Upper lobe of left lung (tissue), 6 donors: ENCODE data around the gene SEC24C. TPM values are rescaled to one million over a fixed set of nuclear protein-coding genes. Genes with fewer than 3 reads are reported as not detected.

Source experiments
- ATAC-seq, 2 donors: fragments of 200-7000 bp; cut with Tn5 transposase; one replicate each; pipeline ENCODE4 v1.9.1; 2022; ENCODE audit warnings: mild to moderate bottlenecking in 2 of 2, moderate library complexity in 2 of 2; ENCODE audit not compliant: low FRiP score in 2 of 2
- DNase-seq, 2 donors: peaks; one replicate each; pipeline ENCODE4 v3.0.0-alpha.2; 2019 to 2020
- H3K27ac ChIP-seq, 4 donors: fragments of 200-600 bp; sonication (generic); one replicate each; pipeline ENCODE4 v1.5.1; 2016 to 2019
- H3K27me3 ChIP-seq, 4 donors: fragments of 200-600 bp; sonication (generic); one replicate each; pipeline ENCODE4 v1.5.1; 2017 to 2019
- H3K36me3 ChIP-seq, 4 donors: fragments of 200-600 bp; sonication (generic); one replicate each; pipeline ENCODE4 v1.5.1; 2016 to 2019
- H3K4me1 ChIP-seq, 4 donors: fragments of 200-600 bp; sonication (generic); one replicate each; pipeline ENCODE4 v1.5.1; 2018 to 2019
- H3K4me3 ChIP-seq, 4 donors: fragments of 200-600 bp; sonication (generic); one replicate each; pipeline ENCODE4 v1.5.1; 2017 to 2019; ENCODE audit warnings: mild to moderate bottlenecking in 2 of 4, moderate library complexity in 1 of 4
- H3K9me3 ChIP-seq, 4 donors: fragments of 200-600 bp; sonication (generic); one replicate each; pipeline ENCODE4 v1.5.1; 2018 to 2019
- CTCF ChIP-seq, 6 experiments: fragments of 450-650 bp in 4 of 6; fragments of 200-600 bp in 2 of 6; sonication (generic) in 2 of 6; IDR thresholded peaks; one replicate each; pipeline ENCODE4 v1.5.1; 2016 to 2019; ENCODE audit warnings: antibody characterized with exemption in 6 of 6
- EP300 ChIP-seq, 4 donors: sonication (generic); formaldehyde crosslinking; IDR thresholded peaks; one replicate each; pipeline ENCODE4 v1.5.1; 2017; ENCODE audit warnings: antibody characterized with exemption in 4 of 4, control low read depth in 2 of 4
- POLR2A ChIP-seq, 4 donors: fragments of 450-650 bp; IDR thresholded peaks; one replicate each; pipeline ENCODE4 v1.5.1; 2016 to 2017; ENCODE audit warnings: antibody characterized with exemption in 4 of 4, mild to moderate bottlenecking in 2 of 4
- POLR2AphosphoS5 ChIP-seq, 2 donors: sonication (generic); formaldehyde crosslinking; IDR thresholded peaks; one replicate each; pipeline ENCODE4 v1.5.1; 2017; ENCODE audit warnings: antibody characterized with exemption in 2 of 2
- WGBS, 2 donors: methylation state at CpG; one replicate each; pipeline ENCODE4 v1.1.5; 2017 to 2018; 5-methylcytosine and 5-hydroxymethylcytosine counted together
- total RNA-seq, 6 donors: library from RNA; depleted of rRNA in 4 of 6; stranded (reverse); fragments of >200 nt in 4 of 6; gene quantifications; one replicate each; pipeline versions ENCODE4 v1.1.0 to v1.2.1, GENCODE V29; 2016 to 2021
- donor health status: DM: no; HTN: no; CAD: no; lungs with moderate emphysema.
- donor health status: DM: no; HTN: yes; CAD: no; lungs with severe emphysema.

Gene SEC24C
- total RNA-seq, 6 donors from 2014 or later, result 55.1 to 84.0 (median 65.0) TPM

- no peak for TF ChIP-seq POLR2A (IDR thresholded peaks at IDR 0.05)
- TF ChIP-seq POLR2AphosphoS5 (IDR thresholded peaks at IDR 0.05), result no peak
- Histone ChIP-seq H3K27ac (no peak overlapping the region), H3K9me3 (no peaks in the 10 kb centered on the region), H3K4me1 (peaks cover 20 to 41% (median 23%) of the 10 kb centered on the region in 4 donors), H3K36me3 (peaks cover 28 to 58% (median 46%) of the 10 kb centered on the region in 4 donors), H3K4me3 (no peak overlapping the region), H3K27me3 (no peaks in the 10 kb centered on the region)
- WGBS, 2 donors, result 75 to 87% methylated on average over 5 of the region's 5 CpGs
- ATAC-seq (no peak), DNase-seq (no peak)
Measured at GRCh38 chr10:73809061-73809818, 65.1 kb downstream of the SEC24C start.

DNA sequence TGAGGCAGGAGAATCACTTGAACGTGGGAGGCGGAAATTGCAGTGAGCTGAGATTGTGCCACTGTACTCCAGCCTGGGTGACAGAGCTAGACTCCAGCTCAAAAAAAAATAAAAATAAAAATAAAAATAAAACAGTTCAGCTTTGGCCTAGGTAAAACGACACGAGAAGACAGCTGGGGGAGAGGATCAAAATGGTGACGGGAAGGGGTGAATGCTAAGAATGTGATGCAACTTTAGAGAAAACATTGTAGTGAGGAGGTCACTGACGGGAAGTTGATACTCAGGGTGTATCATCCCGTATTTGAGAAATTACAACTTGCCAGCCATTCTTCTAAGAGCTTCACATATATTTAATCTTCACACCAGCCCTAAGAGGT, 66.2 kb downstream of the SEC24C start:
- WGBS, 2 donors, result 69 to 72% methylated on average over 7 of the region's 7 CpGs
- peak overlapping the region in 3 of 4 donors; percentile 84 to 98 (median 95) for H3K4me3 ChIP-seq
- DNase-seq, result no peak
- no peak for ATAC-seq
- TF ChIP-seq EP300 (IDR thresholded peaks at IDR 0.05), result no peak
- no peak for TF ChIP-seq POLR2AphosphoS5 (IDR thresholded peaks at IDR 0.05)
- no peak for TF ChIP-seq CTCF (IDR thresholded peaks at IDR 0.05)
- H3K36me3 ChIP-seq, result peaks cover 19 to 57% (median 40%) of the 10 kb centered on the region in 4 donors
- no peaks in the 10 kb centered on the region for H3K27me3 ChIP-seq
- peak overlapping the region; percentile 88 to 98 (median 93) for H3K27ac ChIP-seq
- peaks cover 20 to 41% (median 23%) of the 10 kb centered on the region in 4 donors for H3K4me1 ChIP-seq
- no peaks in the 10 kb centered on the region for H3K9me3 ChIP-seq

GRCh38 chr10:73810735-73811465, 66.7 kb downstream of the SEC24C start:
- peak; percentile 42 to 92 for DNase-seq
- WGBS, 2 donors, result 1 to 4% methylated on average over 4 to 39 of the region's 63 CpGs

GRCh38 chr10:73812657-73813056, 68.5 kb downstream of the SEC24C start:
- TF ChIP-seq POLR2A (IDR thresholded peaks at IDR 0.05) (no peak), EP300 (IDR thresholded peaks at IDR 0.05) (no peak), POLR2AphosphoS5 (IDR thresholded peaks at IDR 0.05) (no peak), CTCF (IDR thresholded peaks at IDR 0.05) (no peak)
- H3K4me1 ChIP-seq, result peaks cover 14 to 25% (median 20%) of the 10 kb centered on the region in 4 donors
- DNase-seq (no peak), ATAC-seq (no peak)
- WGBS, 2 donors, result 85 to 92% methylated on average over 3 to 4 of the region's 4 CpGs
- no peaks in the 10 kb centered on the region for H3K27me3 ChIP-seq
- peak overlapping the region in 2 of 4 donors; percentile 93 to 98 for H3K27ac ChIP-seq
- H3K4me3 ChIP-seq, result no peak overlapping the region
- H3K9me3 ChIP-seq, result no peaks in the 10 kb centered on the region
- peaks cover 3 to 56% (median 26%) of the 10 kb centered on the region in 4 donors for H3K36me3 ChIP-seq

More at GRCh38 chr10:73810735-73811465, 66.7 kb downstream of the SEC24C start:
- peaks cover 20 to 41% (median 23%) of the 10 kb centered on the region in 4 donors for H3K4me1 ChIP-seq
- peak overlapping the region; percentile 84 to 98 (median 90) for H3K4me3 ChIP-seq
- ATAC-seq, result peak in 1 of 2 donors; percentile 48
- H3K27me3 ChIP-seq, result no peaks in the 10 kb centered on the region
- peak overlapping the region; percentile 88 to 98 (median 93) for H3K27ac ChIP-seq
- no peaks in the 10 kb centered on the region for H3K9me3 ChIP-seq
- TF ChIP-seq POLR2AphosphoS5 (IDR thresholded peaks at IDR 0.05) (no peak), EP300 (IDR thresholded peaks at IDR 0.05) (no peak), CTCF (IDR thresholded peaks at IDR 0.05) (no peak), POLR2A (IDR thresholded peaks at IDR 0.05) (no peak)
- H3K36me3 ChIP-seq, result peaks cover 14 to 57% (median 37%) of the 10 kb centered on the region in 4 donors

- Histone ChIP-seq H3K27ac (no peak overlapping the region), H3K27me3 (no peaks in the 10 kb centered on the region), H3K4me1 (peaks cover 13 to 28% (median 17%) of the 10 kb centered on the region in 4 donors), H3K9me3 (no peaks in the 10 kb centered on the region), H3K4me3 (no peak overlapping the region), H3K36me3 (peaks cover 0 to 51% (median 24%) of the 10 kb centered on the region in 4 donors)
- TF ChIP-seq POLR2AphosphoS5 (IDR thresholded peaks at IDR 0.05) (no peak), CTCF (IDR thresholded peaks at IDR 0.05) (no peak), POLR2A (IDR thresholded peaks at IDR 0.05) (no peak), EP300 (IDR thresholded peaks at IDR 0.05) (no peak)
- ATAC-seq (no peak), DNase-seq (no peak)
- WGBS, 2 donors, result 79 to 91% methylated on average over 7 of the region's 7 CpGs
Measured at GRCh38 chr10:73813333-73813732, 69.2 kb downstream of the SEC24C start.
